Skin epidermis (tissue), 12 donors: ENCODE measurements around the gene KCNMB3.
"Not testable (repeated sequence)": the region's sequence is repeated elsewhere in the genome, so short reads cannot be mapped to it uniquely, and the experiment has no call there.

Source experiments
- H3K27ac ChIP-seq, 21 experiments: fragments of 200-600 bp; sonication (generic) in 11 of 21; one replicate each; pipeline ENCODE4 v1.5.0; 2020; ENCODE audit warnings: mild to moderate bottlenecking in 3 of 21, inconsistent platforms in 2 of 21, moderate library complexity in 2 of 21
- H3K4me3 ChIP-seq, 7 experiments: fragments of 200-600 bp; sonication (generic) in 2 of 7; one replicate each; pipeline ENCODE4 v1.5.0; 2020; ENCODE audit warnings: inconsistent platforms in 2 of 7, mild to moderate bottlenecking in 2 of 7, moderate library complexity in 1 of 7

KCNMB3 gene

DNA sequence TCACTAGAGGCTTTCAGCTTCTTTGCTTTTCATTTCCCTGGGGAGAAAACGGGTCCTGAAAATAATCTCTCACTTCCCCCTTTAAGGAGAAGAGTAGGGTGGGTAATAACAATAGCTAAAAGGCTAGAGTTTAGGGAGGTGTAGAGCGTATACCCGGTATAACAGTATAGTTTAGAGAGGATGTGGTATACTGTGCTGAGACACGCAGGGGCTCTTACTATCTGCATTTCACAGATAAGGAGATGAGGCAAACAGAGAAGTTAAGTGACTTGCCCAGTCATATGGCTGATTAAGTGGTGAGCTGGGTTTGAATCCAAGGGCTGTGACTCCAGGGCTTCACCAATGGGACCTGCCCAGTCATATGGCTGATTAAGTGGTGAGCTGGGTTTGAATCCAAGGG, 15.0 kb upstream of the KCNMB3 start:
- Histone ChIP-seq H3K27ac (no peak overlapping the region), H3K4me3 (no peak overlapping the region)

DNA sequence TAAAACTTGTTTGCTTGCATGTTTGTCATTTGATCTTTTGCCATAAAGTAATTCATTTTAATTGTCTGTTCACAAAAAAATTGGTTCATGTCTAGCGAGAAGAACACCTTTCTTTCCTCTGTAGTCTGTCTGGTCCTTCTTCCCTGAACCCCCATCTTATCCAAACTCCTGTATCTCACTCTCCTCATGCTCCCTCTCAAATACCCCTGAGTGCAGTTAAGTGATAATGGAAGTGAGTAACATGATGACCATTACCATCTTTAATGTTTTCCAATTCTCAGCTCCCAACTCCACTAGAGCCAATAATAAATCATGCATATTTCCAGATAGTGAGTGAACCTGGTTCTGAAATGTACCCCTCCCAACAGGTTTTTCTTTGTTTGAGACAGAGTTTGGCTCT, 14.2 kb upstream of the KCNMB3 start:
- H3K27ac ChIP-seq = no peak overlapping the region
- no peak overlapping the region for H3K4me3 ChIP-seq

DNA sequence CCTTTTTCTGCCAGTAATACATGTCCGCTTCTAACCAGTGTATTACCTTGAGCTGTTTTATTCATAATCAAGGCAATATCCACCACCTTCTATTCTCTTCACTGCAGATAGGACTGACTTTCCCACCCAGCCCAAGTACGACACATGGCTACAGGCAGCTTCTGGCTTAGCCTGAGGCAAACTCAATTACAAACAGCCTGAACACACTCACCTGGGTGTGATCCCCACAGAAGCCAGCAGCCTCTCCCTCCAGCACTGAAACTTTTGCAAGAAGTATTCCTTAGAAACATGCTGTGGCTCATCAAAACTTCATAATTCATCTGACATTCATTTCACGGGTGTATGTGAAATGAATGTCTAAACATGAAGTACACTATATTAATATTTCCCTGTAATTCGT, 13.5 kb upstream of the KCNMB3 start:
- no peak overlapping the region for H3K27ac ChIP-seq
- H3K4me3 ChIP-seq = no peak overlapping the region

DNA sequence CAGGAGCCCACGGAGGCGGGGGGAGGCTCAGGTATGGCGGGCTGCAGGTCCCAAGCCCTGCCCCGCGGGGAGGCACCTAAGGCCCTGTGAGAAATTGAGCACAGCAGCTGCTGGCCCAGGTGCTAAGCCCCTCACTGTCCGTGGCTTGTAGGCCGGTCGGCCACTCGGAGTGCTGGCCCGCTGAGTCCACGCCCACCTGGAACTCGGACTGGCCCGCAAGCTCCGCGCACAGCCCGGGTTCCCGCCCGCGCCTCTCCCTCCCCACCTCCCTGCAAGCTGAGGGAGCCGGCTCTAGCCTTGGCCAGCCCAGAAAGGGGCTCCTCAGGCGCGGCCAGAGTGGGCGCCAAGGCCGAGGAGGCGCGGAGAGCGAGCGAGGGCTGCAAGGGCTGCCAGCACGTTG, 12.2 kb upstream of the KCNMB3 start:
- H3K27ac ChIP-seq = no peak overlapping the region
- no peak overlapping the region for H3K4me3 ChIP-seq

DNA sequence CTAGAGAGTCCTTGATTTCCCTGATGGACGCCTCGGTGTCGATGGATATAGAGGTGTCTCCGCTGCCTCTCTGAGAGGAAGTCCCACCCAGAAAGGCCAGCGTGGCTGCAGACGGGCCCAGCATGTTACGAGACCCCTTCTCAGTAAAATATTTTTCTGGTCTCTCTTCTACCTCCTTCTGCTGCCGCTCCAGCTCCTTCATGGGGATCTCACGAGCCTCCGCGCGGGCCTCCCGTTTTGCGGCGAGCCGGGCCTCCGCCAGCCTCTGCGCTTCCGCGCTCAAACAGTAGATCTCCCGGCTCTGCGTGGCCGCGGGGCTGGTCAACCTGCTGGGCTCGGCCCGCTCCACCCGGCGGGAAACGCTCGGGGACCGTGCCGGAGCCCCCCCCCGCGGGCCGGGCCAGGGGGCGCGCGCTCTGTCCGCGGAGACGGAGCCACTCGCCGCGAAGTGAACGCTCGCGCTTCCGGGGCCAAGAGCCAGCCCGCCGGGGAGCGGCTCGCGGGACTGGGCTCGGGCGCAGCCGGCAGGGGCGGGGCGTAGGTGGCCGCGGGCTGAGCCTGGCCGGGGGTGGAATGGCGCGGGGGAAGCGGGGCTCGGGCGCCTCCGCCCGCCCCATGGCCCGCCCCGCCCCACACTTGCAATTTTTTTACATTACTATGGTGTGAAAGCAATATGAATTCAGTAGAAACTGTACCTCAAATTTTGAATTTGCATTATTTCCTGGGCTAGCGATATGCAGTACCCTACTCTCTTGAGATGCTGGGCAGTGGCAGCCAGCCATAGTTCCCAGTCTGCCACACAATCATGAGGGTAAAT, 10.2 kb upstream of the KCNMB3 start:
- H3K4me3 ChIP-seq = peak overlapping the region; percentile 37 to 66 (median 50)
- peak overlapping the region in 15 of 21 experiments; percentile 35 to 85 (median 71) for H3K27ac ChIP-seq

DNA sequence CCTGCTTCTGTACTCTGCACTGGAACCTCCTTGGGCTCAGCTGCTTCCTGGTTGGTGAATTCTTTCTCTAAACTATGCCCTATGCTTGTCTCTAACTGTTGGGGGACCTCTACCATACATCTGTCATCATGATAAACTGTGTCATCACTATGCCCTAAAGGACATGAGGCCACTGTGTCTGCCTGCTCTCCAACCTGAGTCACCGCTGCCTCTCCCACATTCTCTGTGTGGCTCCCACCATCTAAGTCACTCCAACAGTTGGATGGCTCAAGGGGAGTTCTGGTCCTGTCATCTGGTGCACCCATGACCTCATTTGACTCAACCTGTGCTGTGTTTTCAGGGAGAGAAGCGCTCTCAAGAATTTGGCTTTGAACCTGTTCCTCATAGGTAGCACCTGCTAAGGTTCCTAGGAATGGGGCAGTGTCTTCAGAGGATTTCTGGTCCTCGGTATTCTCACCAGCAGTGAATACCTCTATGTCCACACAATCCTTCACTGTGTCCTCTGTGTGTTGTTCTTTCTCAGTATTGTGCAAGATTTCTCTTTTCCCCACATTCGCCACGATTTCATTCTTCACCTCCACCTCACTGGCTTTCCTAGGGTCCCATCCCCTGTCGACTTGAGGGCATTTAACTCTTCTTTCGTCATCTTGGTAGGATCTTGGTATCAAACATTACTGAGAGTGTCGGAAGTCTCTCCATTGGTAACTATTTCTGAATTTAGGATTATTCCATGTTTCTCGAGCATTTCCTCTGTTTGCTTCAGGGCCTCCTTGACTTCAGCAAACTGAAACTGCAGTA, 9.2 kb upstream of the KCNMB3 start:
- H3K27ac ChIP-seq, H3K4me3 ChIP-seq: not testable (repeated sequence)

DNA sequence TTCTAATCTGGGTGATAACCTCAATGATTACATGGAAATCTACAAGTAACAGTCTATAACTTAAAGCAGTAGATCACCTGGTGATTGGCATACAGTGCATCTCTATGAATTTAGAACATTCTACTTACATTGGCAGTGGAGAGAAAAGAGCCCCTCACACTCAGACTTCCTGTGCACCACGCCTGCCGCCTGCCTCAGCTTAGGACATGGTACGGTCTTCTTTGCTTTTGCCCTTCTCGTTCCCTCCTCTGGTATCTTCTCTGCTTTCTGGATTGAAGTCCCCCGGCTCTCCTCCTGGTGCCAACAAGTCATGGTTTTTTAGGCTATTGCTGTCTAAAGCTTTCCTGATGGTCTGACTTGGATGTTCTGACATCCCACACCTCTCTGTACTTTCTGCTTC, 7.9 kb upstream of the KCNMB3 start:
- no peak overlapping the region for H3K4me3 ChIP-seq
- no peak overlapping the region for H3K27ac ChIP-seq

DNA sequence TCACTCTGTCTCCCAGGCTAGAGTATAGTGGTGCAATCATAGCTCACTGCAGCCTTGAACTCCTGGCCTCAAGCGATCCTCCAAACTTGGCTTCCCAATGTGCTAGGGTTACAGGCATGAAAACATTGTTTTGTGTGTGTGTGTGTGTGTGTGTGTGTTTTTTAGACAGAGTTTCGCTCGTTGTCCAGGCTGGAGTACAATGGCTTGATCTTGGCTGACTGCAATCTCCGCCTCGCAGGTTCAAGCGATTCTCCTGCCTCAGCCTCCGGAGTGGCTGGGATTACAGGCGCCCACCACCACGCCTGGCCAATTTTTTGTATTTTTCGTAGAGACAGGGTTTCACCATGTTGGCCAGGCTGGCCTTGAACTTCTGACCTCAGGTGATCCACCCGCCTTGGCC, 6.8 kb upstream of the KCNMB3 start:
- H3K4me3 ChIP-seq, H3K27ac ChIP-seq: not testable (repeated sequence)

DNA sequence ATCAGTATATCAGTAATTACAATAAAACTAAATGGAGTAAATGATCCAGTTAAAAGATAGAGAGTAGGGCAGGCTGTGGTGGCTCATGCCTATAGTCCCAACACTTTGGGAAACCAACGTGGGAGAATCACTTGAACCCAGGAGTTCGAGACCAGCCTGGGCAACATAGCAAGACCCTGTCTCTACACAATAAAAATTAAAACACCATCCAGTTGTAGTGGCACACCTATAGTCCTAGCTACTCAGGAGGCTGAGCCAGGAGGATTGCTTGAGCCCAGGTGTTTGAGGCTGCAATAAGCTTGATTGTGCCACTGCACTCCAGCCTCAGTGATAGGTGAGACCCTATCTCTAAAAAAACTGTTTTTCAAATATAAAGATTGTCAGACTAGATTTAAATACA, 5.9 kb upstream of the KCNMB3 start:
- Histone ChIP-seq H3K4me3 (no peak overlapping the region), H3K27ac (no peak overlapping the region)

DNA sequence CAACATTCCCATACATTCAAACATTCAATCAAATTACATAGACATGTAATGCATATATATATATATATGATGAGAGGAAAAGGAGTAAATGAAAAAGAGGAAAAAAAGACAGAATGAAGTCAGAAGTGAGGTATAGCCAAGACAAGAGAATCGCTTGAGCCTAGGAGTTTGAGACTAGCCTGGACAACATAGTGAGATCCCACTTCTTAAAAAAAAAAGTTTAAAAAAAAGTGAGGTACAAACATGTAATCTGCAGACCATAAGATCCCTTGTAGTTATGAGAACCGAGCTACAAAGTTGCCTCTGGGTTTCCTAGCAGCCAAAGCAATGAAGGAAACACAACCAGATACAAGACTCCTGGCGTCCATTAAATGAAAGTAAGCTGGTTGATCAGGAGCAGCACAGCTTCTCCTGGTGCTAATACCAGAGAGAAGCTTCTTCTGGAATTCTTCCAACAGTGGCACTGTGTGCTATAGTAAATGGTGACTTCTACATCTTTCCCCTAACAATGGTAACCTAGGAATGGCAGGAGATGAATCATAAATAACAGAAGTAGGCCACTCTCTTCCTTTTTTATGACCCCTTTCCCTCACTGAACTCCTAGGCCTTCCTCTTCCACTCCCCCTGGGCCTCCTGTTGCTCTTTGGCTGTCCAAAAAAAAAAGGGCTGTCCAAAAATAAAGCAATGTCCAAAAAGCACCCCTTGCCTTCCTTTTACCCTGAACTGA, 3.5 kb downstream of the KCNMB3 start:
- no peak overlapping the region for H3K4me3 ChIP-seq
- H3K27ac ChIP-seq = no peak overlapping the region

DNA sequence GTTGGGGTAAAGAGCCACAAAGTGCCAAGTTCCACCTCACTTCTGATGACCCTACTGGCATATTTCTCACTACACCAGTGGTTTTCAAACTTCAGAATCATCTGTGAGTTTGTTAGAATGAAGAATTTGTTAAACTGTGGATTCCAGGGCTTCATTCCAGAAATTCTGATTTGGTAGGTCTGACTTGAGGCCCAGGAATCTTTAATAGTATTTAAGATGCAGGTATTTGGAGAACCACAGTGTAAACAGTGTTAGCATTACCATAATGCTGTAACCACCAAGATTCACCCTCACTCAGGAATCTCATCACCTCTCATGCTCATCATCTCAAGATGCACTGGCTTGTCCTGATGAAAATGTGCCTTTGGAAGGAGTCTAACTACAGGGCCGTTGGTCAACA, 6.0 kb downstream of the KCNMB3 start:
- H3K4me3 ChIP-seq = no peak overlapping the region
- no peak overlapping the region for H3K27ac ChIP-seq

DNA sequence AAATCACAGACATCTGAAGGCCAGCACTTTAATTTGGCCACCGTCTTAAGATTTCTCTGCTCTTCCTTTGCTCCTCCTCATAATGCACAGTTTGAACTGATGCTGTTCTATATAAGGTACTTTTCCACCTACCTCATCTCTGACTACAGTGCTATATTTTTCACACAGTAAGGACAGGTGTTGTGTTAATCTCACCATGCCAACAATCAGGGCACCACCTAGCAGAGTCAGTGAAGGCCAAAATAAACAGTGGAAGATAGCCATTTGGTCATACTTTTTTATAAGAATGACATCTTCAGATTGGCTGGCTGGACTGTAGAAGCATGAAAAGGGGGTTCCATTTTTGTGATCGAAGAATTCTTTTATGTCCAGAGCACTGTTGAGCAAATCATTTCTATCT, 8.1 kb downstream of the KCNMB3 start:
- H3K27ac ChIP-seq = not testable (repeated sequence)

DNA sequence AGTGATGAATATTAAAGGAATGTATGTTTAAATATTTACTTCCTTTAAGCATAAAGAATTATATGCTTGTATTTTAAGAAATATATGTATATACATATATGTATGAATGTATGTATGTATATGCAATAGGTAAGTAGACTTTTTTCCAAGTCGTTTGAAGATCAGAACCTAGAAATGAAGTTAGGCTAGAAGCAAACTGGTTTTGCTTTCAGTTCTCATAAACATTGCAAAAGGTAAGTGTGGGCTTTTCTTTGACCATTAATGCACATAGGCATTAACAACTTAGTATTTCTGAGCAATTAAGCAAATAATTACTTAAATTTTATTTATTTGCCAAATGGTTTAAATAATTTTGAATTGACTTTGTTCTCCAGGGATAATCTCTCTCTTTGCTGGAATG, 10.6 kb downstream of the KCNMB3 start:
- H3K27ac ChIP-seq, H3K4me3 ChIP-seq: not testable (repeated sequence)

More for the DNA sequence above, 8.1 kb downstream of the KCNMB3 start:
- H3K4me3 ChIP-seq = not testable (repeated sequence)

DNA sequence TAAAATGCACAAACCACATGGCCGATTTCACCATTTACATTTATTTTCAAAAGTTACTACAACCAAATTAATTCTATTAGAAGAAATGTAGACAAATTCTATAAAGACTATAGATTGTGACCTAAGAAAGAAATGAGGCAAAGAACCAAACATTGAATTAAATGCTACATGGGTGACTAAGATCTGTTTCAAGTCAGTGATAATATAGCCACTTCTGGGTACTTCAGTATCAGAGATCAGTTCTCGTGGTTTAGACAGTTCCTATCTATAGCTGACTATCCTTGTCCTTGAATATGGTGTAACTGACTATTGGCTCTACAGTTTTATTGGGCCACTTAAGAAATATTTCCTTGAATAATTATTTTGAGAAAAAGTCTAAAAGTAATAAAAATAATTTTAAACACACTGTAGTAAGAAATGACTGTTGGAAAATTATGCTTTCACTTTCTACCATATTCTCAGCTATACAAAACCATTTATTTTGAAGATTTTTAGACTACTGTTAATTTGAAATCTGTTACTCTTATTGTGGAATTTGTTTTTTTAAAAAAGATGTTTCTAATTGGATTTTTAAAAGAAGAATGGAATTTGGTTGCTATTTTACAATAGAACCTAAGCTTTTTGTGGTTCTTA, 14.1 kb downstream of the KCNMB3 start:
- Histone ChIP-seq H3K4me3 (no peak overlapping the region), H3K27ac (no peak overlapping the region)

DNA sequence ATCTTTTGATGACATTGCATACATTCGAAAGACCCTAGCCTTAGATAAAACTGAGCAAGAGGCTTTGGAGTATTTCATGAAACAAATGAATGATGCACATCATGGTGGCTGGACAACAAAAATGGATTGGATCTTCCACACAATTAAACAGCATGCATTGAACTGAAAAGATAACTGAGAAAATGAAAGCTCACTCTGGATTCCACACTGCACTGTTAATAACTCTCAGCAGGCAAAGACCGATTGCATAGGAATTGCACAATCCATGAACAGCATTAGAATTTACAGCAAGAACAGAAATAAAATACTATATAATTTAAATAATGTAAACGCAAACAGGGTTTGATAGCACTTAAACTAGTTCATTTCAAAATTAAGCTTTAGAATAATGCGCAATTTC, 16.7 kb downstream of the KCNMB3 start:
- Histone ChIP-seq H3K4me3 (no peak overlapping the region), H3K27ac (no peak overlapping the region)

DNA sequence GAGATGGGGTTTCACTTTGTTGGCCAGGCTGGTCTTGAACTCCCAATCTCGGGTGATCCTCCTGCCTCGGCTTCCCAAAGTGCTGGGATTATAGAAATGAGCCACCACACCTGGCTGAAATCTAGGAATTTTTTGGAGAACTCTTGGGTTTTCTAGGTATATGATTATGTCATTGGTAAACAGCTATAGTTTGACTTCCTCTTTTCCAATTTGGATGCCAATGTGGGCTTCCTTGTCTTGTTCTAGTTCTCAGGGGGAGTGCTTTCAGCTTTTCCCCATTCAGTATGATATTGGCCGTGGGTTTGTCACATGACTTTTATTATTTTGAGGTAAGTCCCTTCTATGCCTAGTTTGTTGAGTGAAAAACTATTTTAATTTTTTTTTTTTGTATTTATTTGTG, 17.9 kb downstream of the KCNMB3 start:
- Histone ChIP-seq H3K27ac (no peak overlapping the region), H3K4me3 (no peak overlapping the region)

DNA sequence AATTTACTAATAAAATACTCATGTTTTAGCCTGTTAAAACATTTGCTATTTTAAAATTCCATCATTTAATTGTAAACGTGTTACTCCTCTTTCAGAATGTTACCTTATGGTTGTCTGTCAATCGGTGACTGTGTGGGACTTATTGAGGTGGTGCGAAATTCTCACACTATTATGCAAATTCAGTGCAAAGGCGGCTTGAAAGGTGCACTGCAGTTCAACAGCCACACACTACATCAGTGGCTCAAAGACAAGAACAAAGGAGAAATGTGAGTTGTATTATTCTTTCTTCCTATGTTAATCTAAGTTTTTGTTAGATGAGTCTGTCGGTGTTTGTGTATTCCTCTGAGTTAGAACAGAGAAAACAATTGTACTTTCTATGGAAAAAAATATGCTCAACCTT, 21.7 kb downstream of the KCNMB3 start:
- Histone ChIP-seq H3K27ac (no peak overlapping the region), H3K4me3 (no peak overlapping the region)

DNA sequence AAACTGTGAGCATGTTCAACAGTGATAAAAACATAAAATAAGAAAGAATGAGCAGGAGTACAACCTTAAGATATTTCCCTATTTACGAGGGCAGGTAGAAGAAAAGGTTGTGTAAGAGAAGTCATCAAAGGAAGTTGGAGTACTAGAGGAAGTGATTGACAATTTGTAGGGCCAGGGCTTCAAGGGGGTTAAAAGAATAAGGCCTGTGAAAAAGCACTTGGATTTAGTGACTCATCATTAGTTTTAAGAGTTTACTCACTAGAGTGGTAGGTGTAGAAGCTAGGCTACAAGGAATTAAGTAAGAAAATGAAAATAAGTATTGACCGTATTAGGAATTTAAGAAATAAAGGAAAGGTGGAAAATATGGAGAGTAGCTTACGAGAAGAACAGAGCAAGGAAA, 23.6 kb downstream of the KCNMB3 start:
- H3K27ac ChIP-seq = no peak overlapping the region

DNA sequence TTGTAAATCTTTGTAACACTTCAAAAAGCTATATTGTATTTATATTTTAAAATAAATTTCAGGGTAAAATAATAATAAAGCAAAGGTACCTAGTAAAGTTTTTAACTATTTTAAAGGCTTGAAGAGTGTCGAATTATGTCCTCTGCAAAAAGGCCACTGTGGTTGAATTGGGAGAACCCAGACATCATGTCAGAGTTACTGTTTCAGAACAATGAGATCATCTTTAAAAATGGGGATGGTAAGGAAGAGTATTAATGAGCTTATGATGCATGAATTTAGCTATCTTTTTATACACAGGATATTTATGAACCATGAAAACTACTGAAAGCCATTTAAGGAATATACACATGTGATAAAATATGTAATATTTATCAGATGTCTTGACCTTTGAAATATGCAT, 26.3 kb downstream of the KCNMB3 start:
- Histone ChIP-seq H3K4me3 (no peak overlapping the region), H3K27ac (no peak overlapping the region)

More for the DNA sequence above, 23.6 kb downstream of the KCNMB3 start:
- H3K4me3 ChIP-seq = no peak overlapping the region

DNA sequence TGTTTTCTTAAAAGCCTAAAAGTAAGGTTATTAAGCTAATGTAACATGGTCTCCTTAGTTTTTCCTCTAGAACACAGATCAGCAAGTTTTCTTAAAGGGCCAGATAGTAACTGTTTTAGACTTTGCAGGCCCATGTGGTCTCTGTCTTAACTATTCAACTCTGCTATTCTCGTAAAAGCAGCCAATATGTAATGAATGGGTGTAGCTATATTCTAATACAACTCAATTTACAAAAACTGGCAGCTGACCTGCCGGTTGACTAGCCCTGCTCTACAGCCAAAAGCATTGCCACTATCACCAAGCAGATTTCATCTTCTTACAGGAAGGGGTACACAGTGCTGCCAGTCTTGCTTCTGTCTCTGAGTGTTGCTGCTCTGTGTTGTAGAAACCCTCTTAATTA, 27.4 kb downstream of the KCNMB3 start:
- Histone ChIP-seq H3K4me3 (no peak overlapping the region), H3K27ac (no peak overlapping the region)
